Stimulated activated naive CD8-positive, alpha-beta T cell treated with anti-CD3 and anti-CD28 coated beads, Interleukin-15, amount 100 ng/mL, for 72 hours (primary cell): ENCODE data around the gene RAB11A.

Source experiments
- ATAC-seq: fragments of 150-1000 bp; cut with Tn5 transposase; 2 replicates; pipeline ENCODE4 v1.10.0; 2021; ENCODE audit warnings: mild to moderate bottlenecking, moderate library complexity
- DNase-seq, 2 donors: peaks; one replicate each; pipeline ENCODE4 v3.0.0; 2021 to 2022
- H3K27ac Mint-ChIP-seq, 2 donors: one replicate each; pipeline ENCODE4 v1.8.0; 2022; ENCODE audit warnings: mild to moderate bottlenecking in 2 of 2, mixed read lengths in 2 of 2, moderate library complexity in 2 of 2
- H3K27me3 Mint-ChIP-seq: one replicate; pipeline ENCODE4 v1.8.0; 2022; ENCODE audit warnings: mixed read lengths
- H3K4me1 Mint-ChIP-seq: one replicate; pipeline ENCODE4 v1.8.0; 2022; ENCODE audit warnings: mild to moderate bottlenecking, mixed read lengths
- H3K4me3 Mint-ChIP-seq, 2 donors: one replicate each; pipeline ENCODE4 v1.8.0; 2022; ENCODE audit warnings: mild to moderate bottlenecking in 2 of 2, mixed read lengths in 2 of 2, moderate library complexity in 1 of 2
- H3K9me3 Mint-ChIP-seq, 2 donors: one replicate each; pipeline ENCODE4 v1.8.0; 2022; ENCODE audit warnings: mixed read lengths in 2 of 2

RAB11A gene

GRCh38 chr15:65869126-65869953 is at the start of gene RAB11A:
RAB11A (plus strand) TSS chr15:65869491; CDS start chr15:65869586, 95 bp downstream.
- Mint-ChIP-seq H3K9me3 (no peaks in the 10 kb centered on the region), H3K4me1 (peaks cover 36% of the 10 kb centered on the region), H3K27ac (peak within 1 kb of the TSS; percentile 93 to 100), H3K4me3 (peak within 1 kb of the TSS; percentile 92 to 97), H3K27me3 (no peaks in the 10 kb centered on the region)
- ATAC-seq = peak; percentile 97
- DNase-seq = peak; percentile 96 to 97

- ATAC-seq (no peak), DNase-seq (no peak)
- peak overlapping the region; percentile 64 to 79 for H3K4me3 Mint-ChIP-seq
- H3K27me3 Mint-ChIP-seq = no peaks in the 10 kb centered on the region
- H3K27ac Mint-ChIP-seq = peak overlapping the region; percentile 97
- H3K4me1 Mint-ChIP-seq = peaks cover 80% of the 10 kb centered on the region
- H3K9me3 Mint-ChIP-seq = no peaks in the 10 kb centered on the region
These were observed 49.7 kb upstream of the RAB11A start for GRCh38 chr15:65819563-65819960.

- Mint-ChIP-seq H3K4me3 (peak overlapping the region; percentile 1 to 48), H3K27ac (peak overlapping the region in 1 of 2 donors; percentile 97), H3K4me1 (peaks cover 78% of the 10 kb centered on the region), H3K27me3 (no peaks in the 10 kb centered on the region), H3K9me3 (no peaks in the 10 kb centered on the region)
- DNase-seq (no peak), ATAC-seq (no peak)
These were observed 48.2 kb upstream of the RAB11A start for GRCh38 chr15:65821070-65821469.

GRCh38 chr15:65822316-65822715 is 47.0 kb upstream of the RAB11A start:
- no peak for ATAC-seq
- no peaks in the 10 kb centered on the region for H3K27me3 Mint-ChIP-seq
- peaks cover 74% of the 10 kb centered on the region for H3K4me1 Mint-ChIP-seq

GRCh38 chr15:65824031-65824743 is 45.1 kb upstream of the RAB11A start:
- Mint-ChIP-seq H3K27me3 (no peaks in the 10 kb centered on the region), H3K4me3 (no peak overlapping the region), H3K27ac (no peak overlapping the region), H3K4me1 (peaks cover 75% of the 10 kb centered on the region), H3K9me3 (no peaks in the 10 kb centered on the region)
- DNase-seq (no peak), ATAC-seq (no peak)

More at GRCh38 chr15:65822316-65822715, 47.0 kb upstream of the RAB11A start:
- no peaks in the 10 kb centered on the region for H3K9me3 Mint-ChIP-seq
- no peak overlapping the region for H3K27ac Mint-ChIP-seq
- DNase-seq = no peak
- no peak overlapping the region for H3K4me3 Mint-ChIP-seq

GRCh38 chr15:65824941-65825544 is 44.2 kb upstream of the RAB11A start:
- Mint-ChIP-seq H3K9me3 (no peaks in the 10 kb centered on the region), H3K27ac (no peak overlapping the region), H3K27me3 (no peaks in the 10 kb centered on the region), H3K4me1 (peaks cover 72% of the 10 kb centered on the region), H3K4me3 (no peak overlapping the region)
- no peak for DNase-seq
- ATAC-seq = no peak

- Mint-ChIP-seq H3K9me3 (peaks cover 0 to 4% of the 10 kb centered on the region in 2 donors), H3K4me3 (peak overlapping the region; percentile 70 to 77), H3K4me1 (peaks cover 62% of the 10 kb centered on the region), H3K27ac (peak overlapping the region; percentile 84 to 90), H3K27me3 (no peaks in the 10 kb centered on the region)
- DNase-seq (no peak), ATAC-seq (peak; percentile 44)
These were observed 42.2 kb upstream of the RAB11A start for GRCh38 chr15:65827065-65827464.

GRCh38 chr15:65828585-65828984 is 40.7 kb upstream of the RAB11A start:
- no peak for DNase-seq
- ATAC-seq = peak; percentile 90
- Mint-ChIP-seq H3K27me3 (no peaks in the 10 kb centered on the region), H3K4me3 (peak overlapping the region; percentile 61 to 73), H3K4me1 (peaks cover 69% of the 10 kb centered on the region), H3K9me3 (peaks cover 0 to 4% of the 10 kb centered on the region in 2 donors), H3K27ac (peak overlapping the region; percentile 94 to 97)

GRCh38 chr15:65829130-65829764 is 40.0 kb upstream of the RAB11A start:
- Mint-ChIP-seq H3K4me1 (peaks cover 69% of the 10 kb centered on the region), H3K4me3 (peak overlapping the region; percentile 61 to 73), H3K27ac (peak overlapping the region in 1 of 2 donors; percentile 94), H3K27me3 (no peaks in the 10 kb centered on the region), H3K9me3 (peaks cover 0 to 4% of the 10 kb centered on the region in 2 donors)
- no peak for DNase-seq
- ATAC-seq = no peak

- peak; percentile 70 for ATAC-seq
- Mint-ChIP-seq H3K27ac (peak overlapping the region; percentile 98), H3K9me3 (peaks cover 0 to 4% of the 10 kb centered on the region in 2 donors), H3K27me3 (no peaks in the 10 kb centered on the region), H3K4me3 (peak overlapping the region; percentile 77 to 87), H3K4me1 (peaks cover 49% of the 10 kb centered on the region)
- peak; percentile 30 to 53 for DNase-seq
These were observed 36.5 kb upstream of the RAB11A start for GRCh38 chr15:65832549-65833364.

GRCh38 chr15:65833501-65834205 is 35.6 kb upstream of the RAB11A start:
- Mint-ChIP-seq H3K4me3 (peak overlapping the region; percentile 77 to 87), H3K27me3 (no peaks in the 10 kb centered on the region), H3K4me1 (peaks cover 40% of the 10 kb centered on the region), H3K9me3 (peaks cover 0 to 4% of the 10 kb centered on the region in 2 donors), H3K27ac (peak overlapping the region; percentile 98)
- ATAC-seq = peak; percentile 76
- peak in 1 of 2 donors; percentile 37 for DNase-seq

- peaks cover 29% of the 10 kb centered on the region for H3K4me1 Mint-ChIP-seq
- DNase-seq (no peak), ATAC-seq (no peak)
- H3K9me3 Mint-ChIP-seq = peaks cover 0 to 4% of the 10 kb centered on the region in 2 donors
- no peak overlapping the region for H3K4me3 Mint-ChIP-seq
- no peak overlapping the region for H3K27ac Mint-ChIP-seq
- H3K27me3 Mint-ChIP-seq = no peaks in the 10 kb centered on the region
These were observed 34.5 kb upstream of the RAB11A start for GRCh38 chr15:65834603-65835282.

GRCh38 chr15:65835447-65835846 is 33.8 kb upstream of the RAB11A start:
- H3K4me1 Mint-ChIP-seq = peaks cover 29% of the 10 kb centered on the region
- peaks cover 0 to 4% of the 10 kb centered on the region in 2 donors for H3K9me3 Mint-ChIP-seq
- H3K4me3 Mint-ChIP-seq = no peak overlapping the region
- H3K27ac Mint-ChIP-seq = no peak overlapping the region
- no peak for ATAC-seq
- H3K27me3 Mint-ChIP-seq = no peaks in the 10 kb centered on the region
- DNase-seq = no peak
